MM.1S (cell line): ENCODE data around the gene NRXN3.

Experiments
- DNase-seq: peaks from one replicate; pipeline ENCODE4 v3.0.0-alpha.2; 2015
- H2AFZ ChIP-seq: fragments of 300-600 bp; sonication (generic); 2 replicates; pipeline ENCODE4 v1.6.0; 2016; ENCODE audit warnings: antibody characterized with exemption, low read length
- H3F3A ChIP-seq: fragments of 300-600 bp; sonication (generic); 2 replicates; pipeline ENCODE4 v1.6.1; 2016; ENCODE audit warnings: mild to moderate bottlenecking, antibody characterized with exemption, low read length, moderate library complexity, mixed read lengths; ENCODE audit not compliant: insufficient read depth
- H3K27ac ChIP-seq: fragments of 300-600 bp; sonication (generic); 2 replicates; pipeline ENCODE4 v1.5.1; 2016; ENCODE audit warnings: mild to moderate bottlenecking, low read length
- H3K27me3 ChIP-seq: fragments of 300-600 bp; sonication (generic); replicated peaks from 2 replicates; pipeline ENCODE4 v1.6.0; 2016; ENCODE audit warnings: low read length; ENCODE audit not compliant: insufficient read depth
- H3K36me3 ChIP-seq: fragments of 300-600 bp; sonication (generic); replicated peaks from 2 replicates; pipeline ENCODE4 v1.6.1; 2016; ENCODE audit warnings: mild to moderate bottlenecking, low read length, mixed read lengths; ENCODE audit not compliant: insufficient read depth
- H3K4me1 ChIP-seq: fragments of 300-600 bp; sonication (generic); 2 replicates; pipeline ENCODE4 v1.6.1; 2016; ENCODE audit warnings: low read length, mixed read lengths
- H3K4me2 ChIP-seq: fragments of 300-600 bp; sonication (generic); 2 replicates; pipeline ENCODE4 v1.6.0; 2016; ENCODE audit warnings: low read depth, low read length
- H3K4me3 ChIP-seq: fragments of 300-600 bp; sonication (generic); 2 replicates; pipeline ENCODE4 v1.5.1; 2016; ENCODE audit warnings: low read length, mixed read lengths
- H3K79me2 ChIP-seq: fragments of 300-600 bp; sonication (generic); 2 replicates; pipeline ENCODE4 v1.6.1; 2016; ENCODE audit warnings: mixed run types, low read length, mixed read lengths
- H3K9ac ChIP-seq: fragments of 300-600 bp; sonication (generic); 2 replicates; pipeline ENCODE4 v1.6.1; 2016; ENCODE audit warnings: low read length, mixed read lengths
- H3K9me2 ChIP-seq: fragments of 300-600 bp; sonication (generic); replicated peaks from 2 replicates; pipeline ENCODE4 v1.6.1; 2016; ENCODE audit warnings: mild to moderate bottlenecking, low read length, mixed read lengths; ENCODE audit not compliant: insufficient read depth
- H3K9me3 ChIP-seq: fragments of 300-600 bp; sonication (generic); replicated peaks from 2 replicates; pipeline ENCODE4 v1.6.1; 2016; ENCODE audit warnings: mild to moderate bottlenecking, low read length, mixed read lengths; ENCODE audit not compliant: insufficient read depth
- H4K20me1 ChIP-seq: fragments of 300-600 bp; sonication (generic); 2 replicates; pipeline ENCODE4 v1.6.1; 2016; ENCODE audit warnings: mild to moderate bottlenecking, low read length, moderate library complexity, mixed read lengths; ENCODE audit not compliant: insufficient read depth
- EZH2 ChIP-seq: fragments of 300-600 bp; sonication (generic); optimal IDR thresholded peaks from 2 replicates; pipeline ENCODE3; 2017; ENCODE audit warnings: low read depth, mild to moderate bottlenecking, antibody characterized with exemption, low read length, mixed read lengths
- EZH2phosphoT487 ChIP-seq: fragments of 300-600 bp; sonication (generic); IDR thresholded peaks from 2 replicates; pipeline ENCODE4 v1.6.1; 2018; ENCODE audit warnings: antibody characterized with exemption, low read length
- TF ChIP-seq, protein P1 (sequence below): fragments of 300-600 bp; sonication (generic); IDR thresholded peaks from 2 replicates; pipeline ENCODE4 v1.5.1; 2016; ENCODE audit warnings: antibody characterized with exemption, low read length, mixed read lengths

NRXN3 gene

DNA sequence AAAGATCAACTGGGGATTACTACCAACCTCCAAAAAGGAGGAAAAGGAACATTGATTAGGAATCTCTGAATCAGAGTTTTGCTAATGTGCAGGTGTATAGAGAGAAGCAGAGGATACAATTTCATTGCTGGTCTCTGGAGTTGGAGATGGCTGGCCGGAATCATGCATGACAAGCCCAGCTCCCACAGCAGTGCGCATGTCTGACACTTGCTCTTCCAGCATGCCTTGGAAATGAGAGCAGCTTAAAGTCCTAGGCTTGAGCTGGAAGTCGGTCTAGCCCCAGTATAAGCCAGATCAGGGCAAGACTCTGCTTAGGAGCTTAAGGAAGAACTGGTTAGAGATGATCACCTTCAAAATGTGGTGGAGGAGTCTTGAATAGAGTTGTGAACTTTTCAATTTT lies 1298.3 kb downstream of the NRXN3 start:
- no peaks in the 10 kb centered on the region for H4K20me1 ChIP-seq
- no peaks in the 10 kb centered on the region for H3K9me2 ChIP-seq
- no peaks in the 10 kb centered on the region for H3K9me3 ChIP-seq
- no peaks in the 10 kb centered on the region for H3K36me3 ChIP-seq
- no peaks in the 10 kb centered on the region for H3K4me1 ChIP-seq
- no peaks in the 10 kb centered on the region for H3K79me2 ChIP-seq
- H3K4me2 ChIP-seq, result no peak overlapping the region
- TF ChIP-seq, protein P1, sequence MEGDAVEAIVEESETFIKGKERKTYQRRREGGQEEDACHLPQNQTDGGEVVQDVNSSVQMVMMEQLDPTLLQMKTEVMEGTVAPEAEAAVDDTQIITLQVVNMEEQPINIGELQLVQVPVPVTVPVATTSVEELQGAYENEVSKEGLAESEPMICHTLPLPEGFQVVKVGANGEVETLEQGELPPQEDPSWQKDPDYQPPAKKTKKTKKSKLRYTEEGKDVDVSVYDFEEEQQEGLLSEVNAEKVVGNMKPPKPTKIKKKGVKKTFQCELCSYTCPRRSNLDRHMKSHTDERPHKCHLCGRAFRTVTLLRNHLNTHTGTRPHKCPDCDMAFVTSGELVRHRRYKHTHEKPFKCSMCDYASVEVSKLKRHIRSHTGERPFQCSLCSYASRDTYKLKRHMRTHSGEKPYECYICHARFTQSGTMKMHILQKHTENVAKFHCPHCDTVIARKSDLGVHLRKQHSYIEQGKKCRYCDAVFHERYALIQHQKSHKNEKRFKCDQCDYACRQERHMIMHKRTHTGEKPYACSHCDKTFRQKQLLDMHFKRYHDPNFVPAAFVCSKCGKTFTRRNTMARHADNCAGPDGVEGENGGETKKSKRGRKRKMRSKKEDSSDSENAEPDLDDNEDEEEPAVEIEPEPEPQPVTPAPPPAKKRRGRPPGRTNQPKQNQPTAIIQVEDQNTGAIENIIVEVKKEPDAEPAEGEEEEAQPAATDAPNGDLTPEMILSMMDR, result no peak
- TF ChIP-seq EZH2 (no peak), EZH2phosphoT487 (no peak)
- H3K9ac ChIP-seq, result no peak overlapping the region
- no peak overlapping the region for H3K27ac ChIP-seq
- H3F3A ChIP-seq, result no peaks in the 10 kb centered on the region
- no peak overlapping the region for H2AFZ ChIP-seq
- H3K4me3 ChIP-seq, result no peak overlapping the region
- DNase-seq, result no peak
- H3K27me3 ChIP-seq, result no peaks in the 10 kb centered on the region

DNA sequence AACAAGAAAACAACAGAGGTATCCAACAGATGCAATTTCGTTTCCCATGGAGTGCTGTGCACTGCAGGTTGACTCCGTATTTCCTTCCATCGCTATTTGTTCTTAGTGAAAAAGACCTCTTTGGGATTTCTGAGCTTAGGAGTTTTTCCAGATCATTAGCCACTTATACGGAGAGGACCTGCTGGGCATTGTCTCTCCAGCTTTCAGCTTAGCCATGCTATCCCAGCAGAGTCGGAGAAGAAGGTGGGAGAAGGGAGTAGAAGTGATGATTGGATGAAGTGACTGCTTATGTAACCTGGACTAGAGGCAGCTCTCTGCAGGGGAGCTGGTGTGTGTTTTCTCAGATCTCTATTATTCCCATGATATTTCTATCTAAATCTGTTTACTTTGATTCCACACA lies 1303.5 kb downstream of the NRXN3 start:
- TF ChIP-seq EZH2, result no peak
- no peak for TF ChIP-seq EZH2phosphoT487
- TF ChIP-seq, protein P1, result no peak
- no peak overlapping the region for H3K9ac ChIP-seq
- H3K4me1 ChIP-seq, result no peaks in the 10 kb centered on the region
- H3K36me3 ChIP-seq, result no peaks in the 10 kb centered on the region
- no peak for DNase-seq
- no peaks in the 10 kb centered on the region for H3K9me3 ChIP-seq
- H3K4me2 ChIP-seq, result no peak overlapping the region
- H3K9me2 ChIP-seq, result no peaks in the 10 kb centered on the region
- H3K27ac ChIP-seq, result no peak overlapping the region
- no peaks in the 10 kb centered on the region for H3K27me3 ChIP-seq
- no peak overlapping the region for H2AFZ ChIP-seq
- no peaks in the 10 kb centered on the region for H3K79me2 ChIP-seq
- H3K4me3 ChIP-seq, result no peak overlapping the region
- no peaks in the 10 kb centered on the region for H4K20me1 ChIP-seq
- no peaks in the 10 kb centered on the region for H3F3A ChIP-seq

DNA sequence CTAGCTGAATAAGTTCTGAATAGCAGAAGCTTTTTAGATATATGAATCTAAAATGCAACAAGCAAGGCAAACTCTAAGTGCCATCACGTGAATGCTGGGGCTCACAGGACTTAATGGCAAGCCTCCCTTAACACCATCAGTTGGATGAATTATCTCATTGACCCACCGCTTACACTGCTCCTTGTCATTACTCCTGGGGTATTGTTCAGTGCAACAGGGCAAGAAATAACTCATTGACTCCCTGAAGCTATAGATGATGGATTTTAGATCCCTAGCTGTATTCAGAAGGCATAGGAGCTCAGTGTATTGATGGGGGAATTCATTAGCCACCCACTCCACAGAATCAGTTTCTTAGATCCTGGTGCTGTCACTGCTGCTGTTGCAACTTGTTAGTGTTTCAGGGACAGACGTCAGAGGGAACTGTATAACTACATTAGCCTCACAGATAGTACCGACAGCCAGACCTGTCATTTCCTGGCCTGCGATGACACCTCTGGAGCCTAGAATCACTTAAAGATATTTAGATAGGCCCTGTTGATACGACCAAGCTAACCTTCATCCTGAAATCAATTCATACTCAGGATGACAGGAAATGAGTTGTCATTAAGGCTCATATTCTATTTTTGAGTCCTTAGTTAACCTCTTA lies 1305.8 kb downstream of the NRXN3 start:
- Histone ChIP-seq H3K9me3 (no peaks in the 10 kb centered on the region), H3K9ac (no peak overlapping the region), H3K4me1 (no peaks in the 10 kb centered on the region), H3K79me2 (no peaks in the 10 kb centered on the region), H2AFZ (no peak overlapping the region), H3K9me2 (no peaks in the 10 kb centered on the region), H3K4me2 (no peak overlapping the region), H3K36me3 (no peaks in the 10 kb centered on the region), H3K27ac (no peak overlapping the region), H3K4me3 (no peak overlapping the region), H3K27me3 (no peaks in the 10 kb centered on the region), H3F3A (no peaks in the 10 kb centered on the region), H4K20me1 (no peaks in the 10 kb centered on the region)
- TF ChIP-seq EZH2phosphoT487 (no peak), EZH2 (no peak)
- DNase-seq, result no peak

DNA sequence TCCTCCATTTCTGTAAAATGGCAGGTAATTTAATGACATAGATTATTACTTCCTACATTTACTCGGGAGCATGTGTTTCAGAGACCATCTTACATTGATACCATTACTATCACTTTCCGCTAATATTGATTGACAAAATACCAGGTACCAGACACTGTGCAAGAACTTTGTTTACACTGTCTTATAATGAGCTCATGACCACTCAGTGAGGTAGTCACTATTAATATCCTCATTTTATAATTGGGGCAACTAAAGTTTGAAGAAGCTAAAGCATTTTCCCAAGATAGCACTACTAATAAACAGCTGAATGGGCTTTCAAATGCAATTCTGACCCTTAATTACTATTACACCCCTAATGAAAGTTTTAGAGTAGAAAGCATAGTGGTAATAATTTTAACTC lies 1306.4 kb downstream of the NRXN3 start:
- Histone ChIP-seq H3K4me1 (no peaks in the 10 kb centered on the region), H2AFZ (no peak overlapping the region), H3K27me3 (no peaks in the 10 kb centered on the region), H3K4me3 (no peak overlapping the region), H3K9me2 (no peaks in the 10 kb centered on the region), H3F3A (no peaks in the 10 kb centered on the region), H4K20me1 (no peaks in the 10 kb centered on the region), H3K36me3 (no peaks in the 10 kb centered on the region), H3K9me3 (no peaks in the 10 kb centered on the region), H3K79me2 (no peaks in the 10 kb centered on the region), H3K9ac (no peak overlapping the region), H3K4me2 (no peak overlapping the region), H3K27ac (no peak overlapping the region)
- TF ChIP-seq, protein P1, result no peak
- TF ChIP-seq EZH2 (no peak), EZH2phosphoT487 (no peak)
- DNase-seq, result no peak
